GM12878 (cell line): ENCODE measurements around the gene ARID1A. TPM values are rescaled to one million over a fixed set of nuclear protein-coding genes. Genes with fewer than 3 reads are reported as not detected.

Source experiments
- ATAC-seq: fragments of 200-7000 bp; cut with Tn5 transposase; 3 replicates; pipeline ENCODE4 v1.9.1; 2020; ENCODE audit warnings: mild to moderate bottlenecking, moderate library complexity
- BruUV-seq: library from RNA; stranded (reverse); fragments of 400-500 nt; replicated peaks from 2 replicates; lab custom pipeline; 2021; lab: Mats Ljungman, UMichigan
- CTCF ChIA-PET: fragments of 300-600 bp; sonication (Branson Sonifier 250); formaldehyde crosslinking; extraction: SDS; loops from one replicate; lab custom pipeline; 2021; ENCODE audit warnings: inconsistent platforms; lab: Yijun Ruan, JAX
- POLR2A ChIA-PET: fragments of 350-600 bp; formaldehyde crosslinking; extraction: SDS; loops from one replicate; lab custom pipeline; 2021; ENCODE audit warnings: inconsistent platforms; lab: Charles Lee
- RAD21 ChIA-PET: fragments of 300-600 bp; sonication (Branson Sonifier 250); formaldehyde crosslinking; loops from one replicate; lab custom pipeline; 2023; ENCODE audit warnings: antibody characterized with exemption; ENCODE audit not compliant: unreplicated experiment; lab: Charles Lee
- SMC1A ChIA-PET: fragments of 300-600 bp; sonication (Branson Sonifier 250); formaldehyde crosslinking; loops from one replicate; lab custom pipeline; 2023; ENCODE audit not compliant: unreplicated experiment, uncharacterized antibody; lab: Charles Lee
- DNase-seq: peaks from one replicate; pipeline ENCODE4 v3.0.0-alpha.2; 2011; ENCODE audit warnings: low read depth, low spot score
- FAIRE-seq: peaks from 3 replicates; lab custom pipeline; 2011; peaks lifted over from hg19 to GRCh38; lab: Jason Lieb, UNC
- H2AFZ ChIP-seq: 2 replicates; pipeline ENCODE4 v1.6.0; 2011; ENCODE audit warnings: low read depth, low read length, control low read depth; ENCODE audit not compliant: control insufficient read depth
- H3K27ac ChIP-seq: 2 replicates; pipeline ENCODE4 v1.5.1; 2011; ENCODE audit warnings: control low read depth; ENCODE audit not compliant: control insufficient read depth, insufficient read depth
- H3K27me3 ChIP-seq, 2 experiments: replicated peaks in 1 of 2; 2 replicates each; pipeline versions ENCODE4 v1.6.0 to v1.6.1; 2011; ENCODE audit warnings: low read length in 1 of 2; ENCODE audit not compliant: control insufficient read depth in 2 of 2, insufficient read depth in 2 of 2
- H3K36me3 ChIP-seq, 2 experiments: 2 replicates each; pipeline ENCODE4 v1.5.1; 2011; ENCODE audit warnings: low read length in 1 of 2; ENCODE audit not compliant: control insufficient read depth in 2 of 2, insufficient read depth in 2 of 2
- H3K4me1 ChIP-seq: 2 replicates; pipeline ENCODE4 v1.6.1; 2011; ENCODE audit warnings: mild to moderate bottlenecking, low read length, moderate library complexity, mixed read lengths; ENCODE audit not compliant: control insufficient read depth, insufficient read depth
- H3K4me2 ChIP-seq: 2 replicates; pipeline ENCODE4 v1.6.0; 2011; ENCODE audit warnings: control low read depth; ENCODE audit not compliant: control insufficient read depth, insufficient read depth
- H3K4me3 ChIP-seq: fragments of 200-600 bp; sonication (generic); 2 replicates; pipeline ENCODE4 v1.5.1; 2016
- H3K79me2 ChIP-seq: 2 replicates; pipeline ENCODE4 v1.6.0; 2011; ENCODE audit warnings: low read length; ENCODE audit not compliant: control insufficient read depth, insufficient read depth
- H3K9ac ChIP-seq: 2 replicates; pipeline ENCODE4 v1.8.0; 2011; ENCODE audit warnings: low read length, control low read depth, mixed read lengths; ENCODE audit not compliant: control insufficient read depth, insufficient read depth
- H3K9me3 ChIP-seq: replicated peaks from 3 replicates; pipeline ENCODE4 v1.5.1; 2011; ENCODE audit warnings: mild to moderate bottlenecking, low read length; ENCODE audit not compliant: control insufficient read depth, insufficient read depth
- H4K20me1 ChIP-seq: 2 replicates; pipeline ENCODE4 v1.6.0; 2011; ENCODE audit not compliant: control insufficient read depth, insufficient read depth
- BRCA1 ChIP-seq: IDR thresholded peaks from 2 replicates; pipeline ENCODE4 v1.6.1; 2011; ENCODE audit warnings: low read depth, low read length, improper control_type of control experiment
- CHD2 ChIP-seq: IDR thresholded peaks from 2 replicates; pipeline ENCODE4 v1.6.1; 2011; ENCODE audit warnings: low read depth, low read length, improper control_type of control experiment, borderline replicate concordance
- IKZF1 ChIP-seq: fragments of 450-650 bp; conservative IDR thresholded peaks from 2 replicates; pipeline ENCODE4 v1.6.1; 2017; ENCODE audit warnings: antibody characterized with exemption, mild to moderate bottlenecking
- IRF4 ChIP-seq: IDR thresholded peaks from 2 replicates; pipeline ENCODE4 v1.6.1; 2011; ENCODE audit warnings: low read depth, low read length
- JUND ChIP-seq: IDR thresholded peaks from 2 replicates; pipeline ENCODE4 v1.6.1; 2012; ENCODE audit warnings: low read depth, mild to moderate bottlenecking, low read length, improper control_type of control experiment, moderate library complexity
- KAT2A ChIP-seq: conservative IDR thresholded peaks from 2 replicates; pipeline ENCODE4 v1.6.1; 2011; ENCODE audit warnings: low read depth, low read length; ENCODE audit not compliant: control insufficient read depth
- LARP7 ChIP-seq: fragments of 450-650 bp; IDR thresholded peaks from 2 replicates; pipeline ENCODE4 v1.6.1; 2017; ENCODE audit warnings: mild to moderate bottlenecking
- MEF2A ChIP-seq: IDR thresholded peaks from 2 replicates; pipeline ENCODE4 v1.6.1; 2011; ENCODE audit warnings: low read depth, mild to moderate bottlenecking, low read length, moderate library complexity; ENCODE audit not compliant: insufficient read depth
- MXI1 ChIP-seq: fragments of 150-350 bp; IDR thresholded peaks from 2 replicates; pipeline ENCODE4 v1.6.1; 2011; ENCODE audit warnings: low read depth, mild to moderate bottlenecking, inconsistent platforms, low read length, improper control_type of control experiment
- NBN ChIP-seq: fragments of 450-650 bp; IDR thresholded peaks from 2 replicates; pipeline ENCODE4 v1.6.1; 2016
- RCOR1 ChIP-seq: conservative IDR thresholded peaks from 2 replicates; pipeline ENCODE4 v1.6.1; 2012; ENCODE audit warnings: low read depth, low read length, improper control_type of control experiment
- SP1 ChIP-seq: IDR thresholded peaks from one replicate; pipeline ENCODE4 v1.6.1; 2011; ENCODE audit warnings: low read depth, low read length
- SPI1 ChIP-seq: IDR thresholded peaks from 2 replicates; pipeline ENCODE4 v1.6.1; 2011; ENCODE audit warnings: low read depth, mild to moderate bottlenecking, low read length, moderate library complexity, borderline replicate concordance; ENCODE audit not compliant: insufficient read depth
- ZNF274 ChIP-seq: IDR thresholded peaks from one replicate; pipeline ENCODE4 v1.8.0; 2011; ENCODE audit not compliant: insufficient read length, insufficient read depth
- ZSCAN29 ChIP-seq: fragments of 450-650 bp; IDR thresholded peaks from 2 replicates; pipeline ENCODE4 v1.6.1; 2017; ENCODE audit warnings: mild to moderate bottlenecking, moderate library complexity
- WGBS: methylation state at CpG from one replicate; pipeline ENCODE4 v1.1.6; 2016; ENCODE audit warnings: low lambda C conversion rate; ENCODE audit not compliant: insufficient replicate concordance, insufficient coverage; ENCODE audit errors: missing lambda C conversion rate; 5-methylcytosine and 5-hydroxymethylcytosine counted together
- in situ Hi-C: fragments of 300-500 bp; cut with MboI; formaldehyde crosslinking; loops from 9 replicates; pipeline ENCODE4 v1.14.3; 2018; ENCODE audit warnings: mixed read lengths
- intact Hi-C: fragments of 100-400 bp; cut with micrococcal nuclease; formaldehyde crosslinking; loops from one replicate; pipeline ENCODE4 v1.14.2; 2022; ENCODE audit not compliant: unreplicated experiment
- polyA plus RNA-seq, 11 experiments: library from polyadenylated mRNA; depleted of rRNA in 4 of 11; unstranded in 6 of 11; stranded (reverse) in 5 of 11; fragments of >200 nt; fragmentation: Nextera tagmentation in 4 of 11; fragmentation: Illumina TruSeq in 1 of 11; extraction: Ambion mirVana in 4 of 11; extraction: Trizol in 1 of 11; gene quantifications; 1 replicate in 1 of 11; 2 replicates in 10 of 11; pipeline versions ENCODE4 v1.2.1 to v1.2.3, GENCODE V29; 2011 to 2016; ENCODE audit warnings: inconsistent platforms in 2 of 11, missing spikeins in 2 of 11, low read depth in 1 of 11
- total RNA-seq, 4 experiments: library from RNA; depleted of rRNA in 3 of 4; stranded (reverse); fragments of >200 nt in 3 of 4; fragmentation: Illumina TruSeq in 1 of 4; extraction: Trizol in 1 of 4; gene quantifications; 2 replicates each; pipeline versions ENCODE4 v1.2.1 to v1.2.3, GENCODE V29; 2013 to 2021
- TF ChIP-seq, protein P1 (sequence below): IDR thresholded peaks from 2 replicates; pipeline ENCODE4 v1.6.1; 2012; ENCODE audit warnings: low read depth, low read length, improper control_type of control experiment
- TF ChIP-seq, protein P2 (sequence below): IDR thresholded peaks from 2 replicates; pipeline ENCODE4 v1.6.1; 2011; ENCODE audit warnings: low read depth, mild to moderate bottlenecking, low read length, moderate library complexity, borderline replicate concordance; ENCODE audit errors: extremely low read depth
- TF ChIP-seq, protein P3 (sequence below): fragments of 450-650 bp; IDR thresholded peaks from 2 replicates; pipeline ENCODE4 v1.6.1; 2017; ENCODE audit warnings: mild to moderate bottlenecking

The ARID1A gene
- total and polyA plus RNA-seq, 10 of the 15 experiments (the other 5 are each of a cell fraction or from before 2014, with no cell fraction given), result 10.0 to 98.0 (median 23.5) TPM

DNA sequence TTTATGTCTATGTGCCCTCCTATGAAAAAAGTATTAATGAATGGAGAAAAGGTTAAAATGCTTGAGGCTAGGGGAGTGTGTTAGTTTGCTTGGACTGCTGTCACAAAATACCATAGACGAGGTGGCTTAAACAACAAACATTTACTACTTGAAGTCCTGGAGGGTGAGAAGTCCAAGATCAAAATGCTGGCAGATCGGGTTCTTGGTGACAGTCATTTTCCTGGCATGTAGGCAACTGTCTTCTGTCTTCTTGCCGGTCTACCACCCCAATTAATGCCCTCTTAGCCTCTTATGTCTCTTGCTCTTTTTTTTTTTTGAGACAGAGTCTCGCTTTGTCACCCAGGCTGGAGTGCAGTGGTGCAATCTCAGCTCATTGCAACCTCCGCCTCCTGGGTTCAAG lies 15.0 kb downstream of the ARID1A start:
- POLR2A ChIA-PET, result no interaction called here

More for the DNA sequence above, 15.0 kb downstream of the ARID1A start:
- Histone ChIP-seq H4K20me1 (peaks cover 2% of the 10 kb centered on the region; the same call in 1 of the 2 replicates), H3K4me3 (no peak overlapping the region), H3K27me3 (no peaks in the 10 kb centered on the region), H3K36me3 (peaks cover 8 to 22% of the 10 kb centered on the region in 2 experiments), H2AFZ (no peak overlapping the region), H3K79me2 (peaks cover 89% of the 10 kb centered on the region), H3K4me2 (no peak overlapping the region), H3K9me3 (no peaks in the 10 kb centered on the region), H3K9ac (no peak overlapping the region), H3K4me1 (0 out of 2 replicates have a peak, but pooled peaks cover 4% of the 10 kb centered on the region), H3K27ac (no peak overlapping the region)
- intact Hi-C loops, result no loop called here
- no peak for FAIRE-seq
- no peak for ATAC-seq
- ChIA-PET SMC1A (interaction anchor here (1.3 kb wide), 1 partner anchor 108 kb away, joined by 3 read pairs; no protein-coding TSS in a partner anchor), CTCF (no interaction called here), RAD21 (no interaction called here)
- TF ChIP-seq NBN (no peak), LARP7 (no peak), MEF2A (no peak), SPI1 (no peak), IRF4 (no peak), RCOR1 (no peak), MXI1 (no peak), ZNF274 (no peak), CHD2 (no peak), IKZF1 (no peak), JUND (no peak), ZSCAN29 (no peak), BRCA1 (no peak), SP1 (no peak), KAT2A (no peak)
- TF ChIP-seq, protein P1, sequence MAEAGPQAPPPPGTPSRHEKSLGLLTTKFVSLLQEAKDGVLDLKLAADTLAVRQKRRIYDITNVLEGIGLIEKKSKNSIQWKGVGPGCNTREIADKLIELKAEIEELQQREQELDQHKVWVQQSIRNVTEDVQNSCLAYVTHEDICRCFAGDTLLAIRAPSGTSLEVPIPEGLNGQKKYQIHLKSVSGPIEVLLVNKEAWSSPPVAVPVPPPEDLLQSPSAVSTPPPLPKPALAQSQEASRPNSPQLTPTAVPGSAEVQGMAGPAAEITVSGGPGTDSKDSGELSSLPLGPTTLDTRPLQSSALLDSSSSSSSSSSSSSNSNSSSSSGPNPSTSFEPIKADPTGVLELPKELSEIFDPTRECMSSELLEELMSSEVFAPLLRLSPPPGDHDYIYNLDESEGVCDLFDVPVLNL, result no peak
- TF ChIP-seq, protein P2, sequence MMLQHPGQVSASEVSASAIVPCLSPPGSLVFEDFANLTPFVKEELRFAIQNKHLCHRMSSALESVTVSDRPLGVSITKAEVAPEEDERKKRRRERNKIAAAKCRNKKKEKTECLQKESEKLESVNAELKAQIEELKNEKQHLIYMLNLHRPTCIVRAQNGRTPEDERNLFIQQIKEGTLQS, result no peak
- TF ChIP-seq, protein P3, sequence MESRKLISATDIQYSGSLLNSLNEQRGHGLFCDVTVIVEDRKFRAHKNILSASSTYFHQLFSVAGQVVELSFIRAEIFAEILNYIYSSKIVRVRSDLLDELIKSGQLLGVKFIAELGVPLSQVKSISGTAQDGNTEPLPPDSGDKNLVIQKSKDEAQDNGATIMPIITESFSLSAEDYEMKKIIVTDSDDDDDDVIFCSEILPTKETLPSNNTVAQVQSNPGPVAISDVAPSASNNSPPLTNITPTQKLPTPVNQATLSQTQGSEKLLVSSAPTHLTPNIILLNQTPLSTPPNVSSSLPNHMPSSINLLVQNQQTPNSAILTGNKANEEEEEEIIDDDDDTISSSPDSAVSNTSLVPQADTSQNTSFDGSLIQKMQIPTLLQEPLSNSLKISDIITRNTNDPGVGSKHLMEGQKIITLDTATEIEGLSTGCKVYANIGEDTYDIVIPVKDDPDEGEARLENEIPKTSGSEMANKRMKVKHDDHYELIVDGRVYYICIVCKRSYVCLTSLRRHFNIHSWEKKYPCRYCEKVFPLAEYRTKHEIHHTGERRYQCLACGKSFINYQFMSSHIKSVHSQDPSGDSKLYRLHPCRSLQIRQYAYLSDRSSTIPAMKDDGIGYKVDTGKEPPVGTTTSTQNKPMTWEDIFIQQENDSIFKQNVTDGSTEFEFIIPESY, result no peak
- 93% methylated on average over 5 of the region's 5 CpGs for WGBS
- no peak for DNase-seq
- BruUV-seq, result no TSS peak
- in situ Hi-C loops, result no loop called here
